OCI-LY1 (cell line): ENCODE measurements around the gene HDAC9.

Experiments used
- H2AFZ ChIP-seq: fragments of 200-600 bp; sonication (generic), shearing (Covaris generic); 2 replicates; pipeline ENCODE4 v1.6.0; 2014; ENCODE audit warnings: antibody characterized with exemption, mild to moderate bottlenecking, low read length
- H3F3A ChIP-seq: fragments of 200-600 bp; sonication (generic), shearing (Covaris generic); 2 replicates; pipeline ENCODE4 v1.6.0; 2014; ENCODE audit warnings: mild to moderate bottlenecking, antibody characterized with exemption, low read length, moderate library complexity; ENCODE audit not compliant: insufficient read depth
- H3K27ac ChIP-seq: fragments of 200-600 bp; sonication (generic); 2 replicates; pipeline ENCODE4 v1.5.1; 2014; ENCODE audit warnings: low read length, mixed run types, mild to moderate bottlenecking, low read depth; ENCODE audit not compliant: poor library complexity, severe bottlenecking
- H3K27me3 ChIP-seq: fragments of 200-600 bp; sonication (generic); 2 replicates; pipeline ENCODE4 v1.6.0; 2014; ENCODE audit warnings: antibody characterized with exemption, mild to moderate bottlenecking, low read length, moderate library complexity; ENCODE audit not compliant: insufficient read depth
- H3K36me3 ChIP-seq: fragments of 200-600 bp; sonication (generic); 2 replicates; pipeline ENCODE4 v1.6.1; 2014; ENCODE audit warnings: mild to moderate bottlenecking, antibody characterized with exemption, low read length, moderate library complexity, mixed read lengths; ENCODE audit not compliant: insufficient read depth
- H3K4me1 ChIP-seq: fragments of 200-600 bp; sonication (generic); 2 replicates; pipeline ENCODE4 v1.5.1; 2014; ENCODE audit warnings: mild to moderate bottlenecking, low read length, moderate library complexity; ENCODE audit not compliant: insufficient read depth, severe bottlenecking
- H3K4me2 ChIP-seq: fragments of 200-600 bp; sonication (generic), shearing (Covaris generic); 2 replicates; pipeline ENCODE4 v1.6.1; 2014; ENCODE audit warnings: low read length
- H3K4me3 ChIP-seq: fragments of 200-600 bp; sonication (generic); 2 replicates; pipeline ENCODE4 v1.5.1; 2014; ENCODE audit warnings: low read length, low read depth, mild to moderate bottlenecking, mixed read lengths; ENCODE audit not compliant: poor library complexity, severe bottlenecking
- H3K79me2 ChIP-seq: fragments of 200-600 bp; shearing (Covaris generic); 2 replicates; pipeline ENCODE4 v1.6.1; 2016; ENCODE audit warnings: mixed run types, low read length, mixed read lengths; ENCODE audit not compliant: insufficient read depth
- H3K9ac ChIP-seq: fragments of 200-600 bp; sonication (generic), shearing (Covaris generic); 2 replicates; pipeline ENCODE4 v1.6.1; 2014; ENCODE audit warnings: mild to moderate bottlenecking, low read length, mixed read lengths
- H3K9me2 ChIP-seq: fragments of 200-600 bp; sonication (generic), shearing (Covaris generic); 2 replicates; pipeline ENCODE4 v1.6.1; 2014; ENCODE audit warnings: low read depth, mild to moderate bottlenecking, low read length, mixed read lengths
- H3K9me3 ChIP-seq: fragments of 200-600 bp; shearing (Covaris generic); 2 replicates; pipeline ENCODE4 v1.6.1; 2014; ENCODE audit warnings: low read length, mixed read lengths
- H4K20me1 ChIP-seq: fragments of 200-600 bp; sonication (generic), shearing (Covaris generic); 2 replicates; pipeline ENCODE4 v1.6.0; 2016; ENCODE audit warnings: mild to moderate bottlenecking, low read length; ENCODE audit not compliant: insufficient read depth
- EZH2 ChIP-seq: fragments of 200-600 bp; sonication (generic), shearing (Covaris generic); IDR thresholded peaks from 2 replicates; pipeline ENCODE4 v1.8.0; 2017; ENCODE audit warnings: borderline replicate concordance, mixed run types, mild to moderate bottlenecking, antibody characterized with exemption, low read length, moderate library complexity, mixed read lengths
- TF ChIP-seq, protein P1 (sequence below): fragments of 200-600 bp; sonication (generic), shearing (Covaris generic); IDR thresholded peaks from 2 replicates; pipeline ENCODE4 v1.5.1; 2017; ENCODE audit warnings: mild to moderate bottlenecking, antibody characterized with exemption, low read length, moderate library complexity, mixed read lengths

HDAC9 gene

DNA sequence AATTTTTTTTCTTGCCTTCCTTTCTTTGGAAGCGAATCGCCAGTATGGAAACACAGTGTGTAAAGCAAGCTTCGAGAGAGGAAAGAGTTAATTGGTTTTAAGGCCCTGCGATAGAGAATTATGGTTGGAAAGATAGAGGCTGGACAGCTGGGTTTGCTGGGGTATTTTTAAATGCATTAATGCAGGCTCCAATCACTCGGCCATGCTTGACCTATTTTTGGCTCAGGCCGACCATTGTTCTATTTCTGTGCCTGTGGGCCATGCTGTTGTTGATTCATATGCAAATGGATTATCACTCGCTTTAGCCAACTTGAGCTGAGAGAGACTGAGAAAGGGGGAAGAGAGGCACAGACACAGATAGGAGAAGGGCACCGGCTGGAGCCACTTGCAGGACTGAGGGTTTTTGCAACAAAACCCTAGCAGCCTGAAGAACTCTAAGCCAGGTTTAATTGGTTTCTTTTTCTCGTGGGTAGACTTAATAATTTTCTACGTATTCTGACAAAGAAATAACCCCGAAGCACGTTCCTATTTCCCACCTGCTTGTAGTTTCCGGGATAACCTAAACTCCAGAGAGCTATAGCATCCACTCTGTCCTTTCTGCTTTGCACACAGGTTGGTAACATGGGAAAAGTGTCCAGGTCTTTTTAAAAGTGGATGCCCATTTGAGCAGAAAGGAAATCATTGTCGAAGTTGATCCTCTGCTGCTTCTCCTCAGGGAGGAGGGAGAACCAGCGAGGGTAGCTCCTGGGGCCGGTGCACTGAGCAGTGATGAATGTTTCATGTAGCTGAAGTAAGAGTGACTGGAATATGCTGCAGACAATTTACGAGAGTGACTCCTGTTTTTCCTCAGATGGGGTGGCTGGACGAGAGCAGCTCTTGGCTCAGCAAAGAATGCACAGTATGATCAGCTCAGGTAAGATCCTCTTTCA lies at the start of gene HDAC9:
HDAC9 (plus strand) TSS at position 338 of the 929 bp plus-strand sequence; CDS start at position 892, 554 bp downstream.
- Histone ChIP-seq H4K20me1 (no peaks in the 10 kb centered on the region), H3K27me3 (no peaks in the 10 kb centered on the region), H3K4me3 (peak within 1 kb of the TSS; percentile 74), H3K27ac (peak within 1 kb of the TSS; percentile 81), H3K79me2 (peaks cover 49% of the 10 kb centered on the region), H3K36me3 (no peaks in the 10 kb centered on the region), H3K4me2 (peak within 1 kb of the TSS; percentile 92), H3F3A (peaks cover 5% of the 10 kb centered on the region; the same call in 1 of the 2 replicates), H3K9me3 (no peaks in the 10 kb centered on the region), H3K9ac (peak within 1 kb of the TSS; percentile 86), H3K9me2 (no peaks in the 10 kb centered on the region), H3K4me1 (peaks cover 61% of the 10 kb centered on the region), H2AFZ (no peak within 1 kb of the TSS)
- TF ChIP-seq, protein P1, sequence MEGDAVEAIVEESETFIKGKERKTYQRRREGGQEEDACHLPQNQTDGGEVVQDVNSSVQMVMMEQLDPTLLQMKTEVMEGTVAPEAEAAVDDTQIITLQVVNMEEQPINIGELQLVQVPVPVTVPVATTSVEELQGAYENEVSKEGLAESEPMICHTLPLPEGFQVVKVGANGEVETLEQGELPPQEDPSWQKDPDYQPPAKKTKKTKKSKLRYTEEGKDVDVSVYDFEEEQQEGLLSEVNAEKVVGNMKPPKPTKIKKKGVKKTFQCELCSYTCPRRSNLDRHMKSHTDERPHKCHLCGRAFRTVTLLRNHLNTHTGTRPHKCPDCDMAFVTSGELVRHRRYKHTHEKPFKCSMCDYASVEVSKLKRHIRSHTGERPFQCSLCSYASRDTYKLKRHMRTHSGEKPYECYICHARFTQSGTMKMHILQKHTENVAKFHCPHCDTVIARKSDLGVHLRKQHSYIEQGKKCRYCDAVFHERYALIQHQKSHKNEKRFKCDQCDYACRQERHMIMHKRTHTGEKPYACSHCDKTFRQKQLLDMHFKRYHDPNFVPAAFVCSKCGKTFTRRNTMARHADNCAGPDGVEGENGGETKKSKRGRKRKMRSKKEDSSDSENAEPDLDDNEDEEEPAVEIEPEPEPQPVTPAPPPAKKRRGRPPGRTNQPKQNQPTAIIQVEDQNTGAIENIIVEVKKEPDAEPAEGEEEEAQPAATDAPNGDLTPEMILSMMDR = no peak
- no peak for TF ChIP-seq EZH2

GRCh38 chr7:18445916-18446520 lies 49.5 kb upstream of the HDAC9 start:
- Histone ChIP-seq H3F3A (no peaks in the 10 kb centered on the region), H3K36me3 (no peaks in the 10 kb centered on the region), H3K4me2 (no peak overlapping the region), H3K27ac (no peak overlapping the region), H3K9me2 (no peaks in the 10 kb centered on the region), H4K20me1 (no peaks in the 10 kb centered on the region), H3K79me2 (no peaks in the 10 kb centered on the region), H3K27me3 (no peaks in the 10 kb centered on the region), H3K4me3 (no peak overlapping the region), H3K9ac (no peak overlapping the region), H3K4me1 (no peaks in the 10 kb centered on the region), H3K9me3 (no peaks in the 10 kb centered on the region), H2AFZ (peak overlapping the region; percentile 68; the same call in 1 of the 2 replicates)
- TF ChIP-seq, protein P1 = no peak
- TF ChIP-seq EZH2 = no peak

DNA sequence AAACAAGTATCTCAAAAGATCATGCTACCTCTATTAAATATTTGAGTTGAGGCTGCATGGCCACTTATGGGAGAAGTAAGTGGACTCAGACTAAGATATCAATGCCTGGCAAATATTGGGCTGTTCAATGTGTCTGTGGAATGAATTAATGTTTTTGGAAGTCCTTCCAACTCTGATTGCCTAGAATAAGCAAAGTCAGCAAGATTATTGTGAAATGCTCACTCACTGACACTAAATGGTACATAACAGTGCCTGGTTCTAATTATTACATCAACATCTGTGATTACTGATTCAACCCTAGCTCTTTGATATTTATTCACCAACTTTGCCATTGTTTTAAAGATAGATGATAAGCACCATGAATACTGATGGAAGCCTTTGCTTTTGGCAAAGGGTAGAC lies 45.5 kb upstream of the HDAC9 start:
- no peak overlapping the region for H3K4me2 ChIP-seq
- no peaks in the 10 kb centered on the region for H3F3A ChIP-seq
- H3K79me2 ChIP-seq = no peaks in the 10 kb centered on the region
- H3K9ac ChIP-seq = no peak overlapping the region
- no peak overlapping the region for H2AFZ ChIP-seq
- H3K27me3 ChIP-seq = no peaks in the 10 kb centered on the region
- no peak overlapping the region for H3K27ac ChIP-seq
- H3K36me3 ChIP-seq = no peaks in the 10 kb centered on the region
- no peaks in the 10 kb centered on the region for H3K9me2 ChIP-seq
- H3K4me3 ChIP-seq = no peak overlapping the region
- H3K4me1 ChIP-seq = no peaks in the 10 kb centered on the region
- no peaks in the 10 kb centered on the region for H4K20me1 ChIP-seq
- TF ChIP-seq, protein P1 = no peak
- no peak for TF ChIP-seq EZH2
- 0 out of 2 replicates have a peak, but pooled peaks cover 9% of the 10 kb centered on the region for H3K9me3 ChIP-seq
